NB4 (cell line): ENCODE results near the gene SMAD3.

ENCODE experiments used
- DNase-seq: peaks from one replicate; pipeline ENCODE4 v3.0.0; 2010; ENCODE audit warnings: low read depth
- H3K4me3 ChIP-seq: one replicate; pipeline ENCODE4 v1.5.1; 2011; ENCODE audit warnings: mild to moderate bottlenecking, low read depth, low read length, moderate library complexity
- CTCF ChIP-seq: IDR thresholded peaks from one replicate; pipeline ENCODE4 v1.5.1; 2012; ENCODE audit warnings: low read depth, low read length
- MAX ChIP-seq: IDR thresholded peaks from 2 replicates; pipeline ENCODE4 v1.6.1; 2011; ENCODE audit warnings: low read depth, low read length
- MYC ChIP-seq: IDR thresholded peaks from 2 replicates; pipeline ENCODE4 v1.6.1; 2011; ENCODE audit warnings: low read depth, low read length
- POLR2A ChIP-seq: IDR thresholded peaks from 2 replicates; pipeline ENCODE4 v1.6.1; 2011; ENCODE audit warnings: mild to moderate bottlenecking; ENCODE audit not compliant: insufficient read length; ENCODE audit errors: extremely low read depth

Gene SMAD3

GRCh38 chr15:67080900-67081431, 15.6 kb downstream of the SMAD3 start:
- no peak overlapping the region for H3K4me3 ChIP-seq
- DNase-seq, result peak; percentile 96
- TF ChIP-seq MAX, result peak; percentile 89
- TF ChIP-seq MYC, result peak; percentile 89
- no peak for TF ChIP-seq POLR2A
- peak; percentile 52 for TF ChIP-seq CTCF

GRCh38 chr15:67082007-67082536, 16.7 kb downstream of the SMAD3 start:
- peak; percentile 55 for DNase-seq
- TF ChIP-seq MYC (0 out of 2 replicates have a peak, but pooled peaks have one; percentile 14), MAX (no peak; the same call in 1 of the 2 replicates), POLR2A (no peak), CTCF (no peak)

GRCh38 chr15:67083135-67083762, 17.8 kb downstream of the SMAD3 start:
- H3K4me3 ChIP-seq, result peak overlapping the region; percentile 18
- DNase-seq, result peak; percentile 76
- TF ChIP-seq MAX (peak; percentile 23; the same call in 1 of the 2 replicates), POLR2A (no peak), CTCF (no peak), MYC (peak; percentile 29; the same call in 1 of the 2 replicates)

More at GRCh38 chr15:67082007-67082536, 16.7 kb downstream of the SMAD3 start:
- H3K4me3 ChIP-seq, result no peak overlapping the region

GRCh38 chr15:67084561-67084960, 19.2 kb downstream of the SMAD3 start:
- H3K4me3 ChIP-seq, result no peak overlapping the region
- TF ChIP-seq POLR2A (no peak), CTCF (no peak), MYC (no peak), MAX (no peak)

GRCh38 chr15:67085237-67085817, 19.9 kb downstream of the SMAD3 start:
- no peak for TF ChIP-seq POLR2A
- TF ChIP-seq MYC, result no peak
- no peak for TF ChIP-seq CTCF

More at GRCh38 chr15:67084561-67084960, 19.2 kb downstream of the SMAD3 start:
- DNase-seq, result no peak

More at GRCh38 chr15:67085237-67085817, 19.9 kb downstream of the SMAD3 start:
- no peak overlapping the region for H3K4me3 ChIP-seq
- peak; percentile 70 for DNase-seq
